HepG2 (cell line): ENCODE results near the gene TRIP4. TPM values are rescaled to one million over a fixed set of nuclear protein-coding genes. Genes with fewer than 3 reads are reported as not detected.

Experiments used
- ATAC-seq: fragments of 200-7000 bp; cut with Tn5 transposase; 3 replicates; pipeline ENCODE4 v1.9.1; 2020; ENCODE audit warnings: mild to moderate bottlenecking, moderate library complexity
- BruUV-seq: library from RNA; stranded (reverse); fragments of 400-500 nt; replicated peaks from 2 replicates; lab custom pipeline; 2021; lab: Mats Ljungman, UMichigan
- CTCF ChIA-PET: fragments of 300-600 bp; formaldehyde crosslinking; extraction: SDS; loops from one replicate; lab custom pipeline; 2021; ENCODE audit warnings: low total read pairs, inconsistent platforms, low intra/inter-chr PET ratio; lab: Yijun Ruan, JAX
- POLR2A ChIA-PET: fragments of 350-600 bp; sonication (Branson Sonifier 250); formaldehyde crosslinking; loops from one replicate; lab custom pipeline; 2020; ENCODE audit warnings: antibody characterized with exemption, inconsistent platforms; lab: Yijun Ruan, JAX
- DNase-seq: peaks from one replicate; pipeline ENCODE4 v3.0.0-alpha.2; 2015; ENCODE audit warnings: low spot score
- FAIRE-seq: peaks from 3 replicates; lab custom pipeline; 2011; peaks lifted over from hg19 to GRCh38; lab: Jason Lieb, UNC
- H2AFZ ChIP-seq: one replicate; pipeline ENCODE4 v1.6.1; 2011; ENCODE audit warnings: low read length, inconsistent platforms
- H3K27ac ChIP-seq: fragments of 300-600 bp; 3 replicates; pipeline ENCODE4 v1.8.0; 2011; ENCODE audit warnings: mixed run types, mild to moderate bottlenecking, mixed read lengths, low read length, inconsistent platforms; ENCODE audit not compliant: insufficient read depth; ENCODE audit errors: extremely low read length
- H3K27me3 ChIP-seq, 2 experiments: fragments of 200-600 bp in 1 of 2; 2 replicates in 1 of 2; 3 replicates in 1 of 2; pipeline versions ENCODE4 v1.6.0 to v1.8.0; 2011; ENCODE audit warnings: low read length in 2 of 2, mild to moderate bottlenecking in 2 of 2, moderate library complexity in 2 of 2, inconsistent platforms in 1 of 2; ENCODE audit not compliant: insufficient read depth in 2 of 2, control insufficient read depth in 1 of 2
- H3K36me3 ChIP-seq, 2 experiments: fragments of 200-600 bp in 1 of 2; replicated peaks in 1 of 2; 2 replicates in 1 of 2; 3 replicates in 1 of 2; pipeline versions ENCODE4 v1.5.1 to v1.8.0; 2011; ENCODE audit warnings: low read length in 2 of 2, inconsistent platforms in 1 of 2; ENCODE audit not compliant: insufficient read depth in 2 of 2, control insufficient read depth in 1 of 2
- H3K4me1 ChIP-seq: 2 replicates; pipeline ENCODE4 v1.5.1; 2012; ENCODE audit warnings: low read length, inconsistent platforms; ENCODE audit not compliant: insufficient read depth
- H3K4me2 ChIP-seq: 2 replicates; pipeline ENCODE4 v1.6.0; 2011; ENCODE audit warnings: low read depth, low read length, inconsistent platforms
- H3K4me3 ChIP-seq, 3 experiments: fragments of 200-600 bp in 1 of 3; sonication (generic), shearing (Covaris generic) in 1 of 3; replicated peaks in 1 of 3; 2 replicates each; pipeline ENCODE4 v1.5.1; 2011 to 2016; ENCODE audit warnings: low read length in 3 of 3, inconsistent platforms in 2 of 3, low read depth in 2 of 3, mild to moderate bottlenecking in 2 of 3, control low read depth in 1 of 3, mixed read lengths in 1 of 3; ENCODE audit not compliant: insufficient read depth in 1 of 3
- H3K79me2 ChIP-seq: one replicate; pipeline ENCODE4 v1.6.1; 2011; ENCODE audit warnings: low read length, inconsistent platforms; ENCODE audit not compliant: insufficient read depth
- H3K9ac ChIP-seq: 2 replicates; pipeline ENCODE4 v1.6.0; 2011; ENCODE audit warnings: mild to moderate bottlenecking, low read depth, low read length, inconsistent platforms; ENCODE audit not compliant: insufficient read depth
- H3K9me3 ChIP-seq: 2 replicates; pipeline ENCODE4 v1.5.1; 2012; ENCODE audit warnings: mild to moderate bottlenecking, low read length
- H4K20me1 ChIP-seq: 2 replicates; pipeline ENCODE4 v1.6.0; 2011; ENCODE audit warnings: inconsistent platforms, mild to moderate bottlenecking, low read length, moderate library complexity; ENCODE audit not compliant: insufficient read depth
- AGO1 ChIP-seq: fragments of 200-400 bp; formaldehyde crosslinking; IDR thresholded peaks from 2 replicates; pipeline ENCODE4 v1.6.1; 2017; ENCODE audit warnings: mild to moderate bottlenecking, low read depth, low read length, moderate library complexity; ENCODE audit not compliant: poor library complexity, severe bottlenecking
- ARNTL ChIP-seq: sonication (generic); formaldehyde crosslinking; IDR thresholded peaks from 2 replicates; pipeline ENCODE4 v1.4.0; 2020; ENCODE audit warnings: mild to moderate bottlenecking, missing genetic modification reagents
- BORCS8-MEF2B ChIP-seq: sonication (generic); formaldehyde crosslinking; IDR thresholded peaks from 2 replicates; pipeline ENCODE4 v1.8.0; 2022; ENCODE audit warnings: mild to moderate bottlenecking, missing genetic modification reagents
- GFI1 ChIP-seq: sonication (generic); formaldehyde crosslinking; IDR thresholded peaks from 2 replicates; pipeline ENCODE4 v1.5.0; 2020; ENCODE audit warnings: missing genetic modification reagents, mild to moderate bottlenecking, borderline replicate concordance
- HMGA1 ChIP-seq: sonication (generic); formaldehyde crosslinking; conservative IDR thresholded peaks from 2 replicates; pipeline ENCODE4 v1.4.0; 2020; ENCODE audit warnings: missing genetic modification reagents
- HNRNPL ChIP-seq: fragments of 200-400 bp; formaldehyde crosslinking; IDR thresholded peaks from 2 replicates; pipeline ENCODE4 v1.6.1; 2017; ENCODE audit warnings: mild to moderate bottlenecking, low read depth, low read length
- HNRNPLL ChIP-seq: fragments of 200-400 bp; formaldehyde crosslinking; IDR thresholded peaks from 2 replicates; pipeline ENCODE4 v1.6.1; 2017; ENCODE audit warnings: mild to moderate bottlenecking, low read depth, low read length; ENCODE audit not compliant: poor library complexity, severe bottlenecking
- NCOR1 ChIP-seq: fragments of 200-600 bp; sonication (generic); IDR thresholded peaks from 2 replicates; pipeline ENCODE4 v1.7.0; 2017; ENCODE audit warnings: antibody characterized with exemption, low read length, borderline replicate concordance
- NKX3-1 ChIP-seq: sonication (generic); formaldehyde crosslinking; IDR thresholded peaks from 2 replicates; pipeline ENCODE4 v1.5.0; 2020; ENCODE audit warnings: missing genetic modification reagents
- NRL ChIP-seq: sonication (generic); formaldehyde crosslinking; IDR thresholded peaks from 2 replicates; pipeline ENCODE4 v1.5.0; 2020; ENCODE audit warnings: missing genetic modification reagents, mild to moderate bottlenecking, moderate library complexity, borderline replicate concordance
- SALL1 ChIP-seq: sonication (generic); formaldehyde crosslinking; IDR thresholded peaks from 2 replicates; pipeline ENCODE4 v1.8.0; 2022; ENCODE audit warnings: mild to moderate bottlenecking, missing genetic modification reagents
- TAF15 ChIP-seq: fragments of 200-400 bp; formaldehyde crosslinking; IDR thresholded peaks from one replicate; pipeline ENCODE4 v1.6.1; 2018; ENCODE audit warnings: mild to moderate bottlenecking, low read depth, low read length; ENCODE audit not compliant: poor library complexity, severe bottlenecking
- ZNF30 ChIP-seq: sonication (generic); formaldehyde crosslinking; IDR thresholded peaks from 2 replicates; pipeline ENCODE4 v1.5.0; 2020; ENCODE audit warnings: mild to moderate bottlenecking, missing genetic modification reagents
- ZNF430 ChIP-seq: sonication (generic); formaldehyde crosslinking; IDR thresholded peaks from 2 replicates; pipeline ENCODE4 v1.9.0; 2021; ENCODE audit warnings: mild to moderate bottlenecking, missing genetic modification reagents
- ZNF451 ChIP-seq: sonication (generic); formaldehyde crosslinking; IDR thresholded peaks from 2 replicates; pipeline ENCODE4 v1.5.0; 2020; ENCODE audit warnings: mild to moderate bottlenecking, missing genetic modification reagents
- ZNF501 ChIP-seq: sonication (generic); formaldehyde crosslinking; IDR thresholded peaks from 2 replicates; pipeline ENCODE4 v1.5.1; 2020; ENCODE audit warnings: mild to moderate bottlenecking, moderate library complexity, missing genetic modification reagents
- ZNF607 ChIP-seq: sonication (generic); formaldehyde crosslinking; IDR thresholded peaks from 2 replicates; pipeline ENCODE4 v1.5.1; 2020; ENCODE audit warnings: missing genetic modification reagents, mild to moderate bottlenecking, borderline replicate concordance
- WGBS: methylation state at CpG from one replicate; pipeline ENCODE4 v1.1.6; 2017; ENCODE audit warnings: low lambda C conversion rate; 5-methylcytosine and 5-hydroxymethylcytosine counted together
- in situ Hi-C: cut with HindIII; loops from 2 replicates; pipeline ENCODE4 v1.10.0; 2017; ENCODE audit warnings: low pct_unique_long_range_greater_than_20kb; ENCODE audit not compliant: extremely low pct_ligation_motif_present
- intact Hi-C: fragments of 100-400 bp; cut with micrococcal nuclease; formaldehyde crosslinking; loops from one replicate; pipeline ENCODE4 v1.10.0; 2022; ENCODE audit not compliant: unreplicated experiment
- polyA plus RNA-seq, 8 experiments: library from polyadenylated mRNA; depleted of rRNA in 3 of 8; stranded (reverse) in 7 of 8; unstranded in 1 of 8; fragments of >200 nt; fragmentation: Illumina TruSeq in 4 of 8; extraction: Trizol in 4 of 8; gene quantifications; 2 replicates each; pipeline versions ENCODE4 v1.2.1 to v1.2.3, GENCODE V29; 2011 to 2016; ENCODE audit warnings: low read depth in 4 of 8, missing spikeins in 1 of 8, mixed read lengths in 1 of 8; ENCODE audit not compliant: insufficient read depth in 1 of 8
- total RNA-seq, 5 experiments: library from RNA; depleted of rRNA; stranded (reverse); fragments of >200 nt; fragmentation: Illumina TruSeq; extraction: Trizol; gene quantifications; 2 replicates each; pipeline ENCODE4 v1.2.3, GENCODE V29; 2016; ENCODE audit warnings: low read depth in 1 of 5
- TF ChIP-seq, protein P1 (sequence below): sonication (generic); formaldehyde crosslinking; IDR thresholded peaks from 2 replicates; pipeline ENCODE4 v1.4.0; 2020; ENCODE audit warnings: mild to moderate bottlenecking, missing genetic modification reagents
- TF ChIP-seq, protein P2 (sequence below): sonication (generic); formaldehyde crosslinking; conservative IDR thresholded peaks from 2 replicates; pipeline ENCODE4 v1.8.0; 2022; ENCODE audit warnings: low read depth, missing genetic modification reagents

The TRIP4 gene
- total and polyA plus RNA-seq, 2 of the 13 experiments (the other 11 are each of a cell fraction or from before 2014, with no cell fraction given) = 7.1 to 11.8 TPM

DNA sequence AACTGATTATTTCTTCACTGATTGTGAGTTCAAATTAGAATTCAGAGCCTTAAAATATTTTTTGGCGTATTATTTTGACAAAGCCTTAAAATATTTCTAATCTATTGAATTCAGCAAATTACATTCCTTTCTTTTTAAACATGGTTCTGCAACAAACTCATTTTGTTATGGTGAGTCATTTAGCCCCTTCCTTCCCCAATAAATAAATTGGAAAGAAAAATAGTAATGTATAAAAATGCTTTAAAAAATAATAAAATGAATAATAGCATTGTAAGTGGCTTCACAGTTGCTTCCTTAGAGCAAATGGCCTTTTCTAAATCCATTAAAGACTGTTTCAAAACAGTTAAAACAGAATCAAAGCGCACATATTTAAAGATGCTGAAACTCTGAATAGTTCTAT, 43.8 kb upstream of the TRIP4 start:
- DNase-seq = no peak
- no peak overlapping the region for H3K4me2 ChIP-seq
- no peak for ATAC-seq
- H2AFZ ChIP-seq = no peak overlapping the region
- CTCF ChIA-PET = no interaction called here
- H4K20me1 ChIP-seq = no peaks in the 10 kb centered on the region
- no TSS peak for BruUV-seq
- 97% methylated on average over 2 of the region's 2 CpGs for WGBS
- peaks cover 15% of the 10 kb centered on the region for H3K79me2 ChIP-seq
- H3K27me3 ChIP-seq = no peaks in the 10 kb centered on the region; a peak in 1 of 5 replicates
- no peak overlapping the region for H3K27ac ChIP-seq
- POLR2A ChIA-PET = no interaction called here
- TF ChIP-seq ZNF430 (no peak), NCOR1 (no peak), GFI1 (no peak), TAF15 (no peak), HNRNPLL (no peak), NKX3-1 (CRISPR knock-in tag) (no peak), SALL1 (CRISPR knock-in tag) (no peak), NRL (CRISPR knock-in tag) (no peak), ZNF30 (CRISPR knock-in tag) (no peak), ZNF607 (CRISPR knock-in tag) (no peak), HMGA1 (CRISPR knock-in tag) (no peak), HNRNPL (no peak), BORCS8-MEF2B (CRISPR knock-in tag) (no peak), AGO1 (no peak), ZNF451 (CRISPR knock-in tag) (no peak), ARNTL (CRISPR knock-in tag) (no peak), ZNF501 (CRISPR knock-in tag) (no peak)
- TF ChIP-seq, protein P1, sequence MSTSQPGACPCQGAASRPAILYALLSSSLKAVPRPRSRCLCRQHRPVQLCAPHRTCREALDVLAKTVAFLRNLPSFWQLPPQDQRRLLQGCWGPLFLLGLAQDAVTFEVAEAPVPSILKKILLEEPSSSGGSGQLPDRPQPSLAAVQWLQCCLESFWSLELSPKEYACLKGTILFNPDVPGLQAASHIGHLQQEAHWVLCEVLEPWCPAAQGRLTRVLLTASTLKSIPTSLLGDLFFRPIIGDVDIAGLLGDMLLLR = no peak
- TF ChIP-seq, protein P2, sequence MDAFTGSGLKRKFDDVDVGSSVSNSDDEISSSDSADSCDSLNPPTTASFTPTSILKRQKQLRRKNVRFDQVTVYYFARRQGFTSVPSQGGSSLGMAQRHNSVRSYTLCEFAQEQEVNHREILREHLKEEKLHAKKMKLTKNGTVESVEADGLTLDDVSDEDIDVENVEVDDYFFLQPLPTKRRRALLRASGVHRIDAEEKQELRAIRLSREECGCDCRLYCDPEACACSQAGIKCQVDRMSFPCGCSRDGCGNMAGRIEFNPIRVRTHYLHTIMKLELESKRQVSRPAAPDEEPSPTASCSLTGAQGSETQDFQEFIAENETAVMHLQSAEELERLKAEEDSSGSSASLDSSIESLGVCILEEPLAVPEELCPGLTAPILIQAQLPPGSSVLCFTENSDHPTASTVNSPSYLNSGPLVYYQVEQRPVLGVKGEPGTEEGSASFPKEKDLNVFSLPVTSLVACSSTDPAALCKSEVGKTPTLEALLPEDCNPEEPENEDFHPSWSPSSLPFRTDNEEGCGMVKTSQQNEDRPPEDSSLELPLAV = no peak
- H3K4me1 ChIP-seq = peaks cover 10% of the 10 kb centered on the region
- no peak overlapping the region for H3K4me3 ChIP-seq
- H3K9ac ChIP-seq = no peak overlapping the region
- FAIRE-seq = no peak
- in situ Hi-C loops (no loop called here), intact Hi-C loops (no loop called here)
- H3K9me3 ChIP-seq = no peaks in the 10 kb centered on the region
- peaks cover 0 to 18% of the 10 kb centered on the region in 2 experiments; a peak in 3 of 5 replicates for H3K36me3 ChIP-seq
